Hepatocyte (in vitro differentiated cells): ENCODE measurements around the gene IL1RN. TPM values are rescaled to one million over a fixed set of nuclear protein-coding genes. Genes with fewer than 3 reads are reported as not detected.

Experiments used
- DNase-seq: peaks from one replicate; pipeline ENCODE4 v3.0.0-alpha.2; 2016; ENCODE audit warnings: low spot score
- H2AFZ ChIP-seq: fragments of 200-600 bp; sonication (generic); 2 replicates; pipeline ENCODE4 v1.6.0; 2016; ENCODE audit warnings: antibody characterized with exemption, mild to moderate bottlenecking
- H3K27ac ChIP-seq: fragments of 200-600 bp; sonication (generic); 2 replicates; pipeline ENCODE4 v1.5.1; 2016; ENCODE audit warnings: mild to moderate bottlenecking
- H3K27me3 ChIP-seq: fragments of 200-600 bp; sonication (generic); 2 replicates; pipeline ENCODE4 v1.6.1; 2016
- H3K36me3 ChIP-seq: fragments of 200-600 bp; sonication (generic); replicated peaks from 2 replicates; pipeline ENCODE4 v1.5.1; 2016; ENCODE audit warnings: low read depth; ENCODE audit not compliant: insufficient read depth
- H3K4me1 ChIP-seq: fragments of 200-600 bp; sonication (generic); 2 replicates; pipeline ENCODE4 v1.5.1; 2016; ENCODE audit warnings: mild to moderate bottlenecking, moderate library complexity; ENCODE audit not compliant: insufficient read depth
- H3K4me2 ChIP-seq: fragments of 200-600 bp; sonication (generic); 2 replicates; pipeline ENCODE4 v1.6.0; 2016
- H3K4me3 ChIP-seq: fragments of 200-600 bp; sonication (generic); 2 replicates; pipeline ENCODE4 v1.5.1; 2016; ENCODE audit warnings: mild to moderate bottlenecking
- H3K79me2 ChIP-seq: fragments of 200-600 bp; sonication (generic); 2 replicates; pipeline ENCODE4 v1.6.0; 2017; ENCODE audit warnings: mild to moderate bottlenecking
- H3K9me2 ChIP-seq: fragments of 200-600 bp; sonication (generic); replicated peaks from 2 replicates; pipeline ENCODE4 v1.6.0; 2017; ENCODE audit warnings: mild to moderate bottlenecking; ENCODE audit not compliant: insufficient read depth
- H3K9me3 ChIP-seq: fragments of 200-600 bp; sonication (generic); 2 replicates; pipeline ENCODE4 v1.5.1; 2016; ENCODE audit warnings: low read depth, mild to moderate bottlenecking
- H4K20me1 ChIP-seq: fragments of 200-600 bp; sonication (generic); 2 replicates; pipeline ENCODE4 v1.6.0; 2016; ENCODE audit warnings: mild to moderate bottlenecking; ENCODE audit not compliant: insufficient read depth, poor library complexity, severe bottlenecking
- CTCF ChIP-seq: fragments of 200-600 bp; sonication (generic); IDR thresholded peaks from 2 replicates; pipeline ENCODE4 v1.5.1; 2016; ENCODE audit warnings: antibody characterized with exemption, mild to moderate bottlenecking; ENCODE audit not compliant: poor library complexity
- EZH2 ChIP-seq: fragments of 200-600 bp; sonication (generic); IDR thresholded peaks from 2 replicates; pipeline ENCODE4 v1.6.1; 2016; ENCODE audit warnings: antibody characterized with exemption, mild to moderate bottlenecking, borderline replicate concordance
- EZH2phosphoT487 ChIP-seq: fragments of 200-600 bp; sonication (generic); IDR thresholded peaks from one replicate; pipeline ENCODE4 v1.6.1; 2018; ENCODE audit warnings: antibody characterized with exemption, mild to moderate bottlenecking, low read depth, moderate library complexity; ENCODE audit not compliant: unreplicated experiment, severe bottlenecking
- WGBS: methylation state at CpG from one replicate; pipeline ENCODE4 v1.1.6; 2016; ENCODE audit warnings: low lambda C conversion rate; ENCODE audit errors: missing lambda C conversion rate; 5-methylcytosine and 5-hydroxymethylcytosine counted together
- polyA plus RNA-seq: library from polyadenylated mRNA; unstranded; fragments of >200 nt; fragmentation: Nextera tagmentation; extraction: Ambion mirVana; gene quantifications from 2 replicates; pipeline ENCODE4 v1.2.1, GENCODE V29; 2016
- total RNA-seq: library from RNA; depleted of rRNA; stranded (reverse); fragments of >200 nt; gene quantifications from 2 replicates; pipeline ENCODE4 v1.2.3, GENCODE V29; 2014

The IL1RN gene
- total and polyA plus RNA-seq, 2 experiments from 2014 or later = 3.1 to 7.3 TPM

- Histone ChIP-seq H3K9me2 (no peaks in the 10 kb centered on the region), H2AFZ (no peak overlapping the region), H3K9me3 (no peaks in the 10 kb centered on the region), H3K79me2 (no peaks in the 10 kb centered on the region), H3K4me3 (no peak overlapping the region), H4K20me1 (no peaks in the 10 kb centered on the region), H3K27ac (no peak overlapping the region), H3K27me3 (no peaks in the 10 kb centered on the region), H3K4me2 (no peak overlapping the region), H3K4me1 (no peaks in the 10 kb centered on the region), H3K36me3 (no peaks in the 10 kb centered on the region)
- TF ChIP-seq CTCF (no peak), EZH2phosphoT487 (no peak), EZH2 (no peak)
- DNase-seq = no peak
- 93% methylated on average over 16 of the region's 16 CpGs for WGBS
Observed at GRCh38 chr2:113172721-113173541, 45.5 kb downstream of the IL1RN start.

GRCh38 chr2:113173542-113174375 is 46.4 kb downstream of the IL1RN start, which contains the start of gene PSD4:
Gene PSD4 (plus strand): TSS chr2:113173971. CDS start chr2:113182457, 8,486 bp downstream.
- no peaks in the 10 kb centered on the region for H3K9me3 ChIP-seq
- no peaks in the 10 kb centered on the region for H3K9me2 ChIP-seq
- H3K4me2 ChIP-seq = no peak within 1 kb of the TSS
- no peaks in the 10 kb centered on the region for H3K79me2 ChIP-seq
- H4K20me1 ChIP-seq = no peaks in the 10 kb centered on the region
- H3K4me1 ChIP-seq = no peaks in the 10 kb centered on the region
- 91% methylated on average over 7 of the region's 14 CpGs for WGBS
- H2AFZ ChIP-seq = no peak within 1 kb of the TSS
- H3K4me3 ChIP-seq = no peak within 1 kb of the TSS
- TF ChIP-seq EZH2phosphoT487 (no peak), CTCF (no peak), EZH2 (no peak)
- no peak within 1 kb of the TSS for H3K27ac ChIP-seq
- no peaks in the 10 kb centered on the region for H3K36me3 ChIP-seq
- no peaks in the 10 kb centered on the region for H3K27me3 ChIP-seq
- no peak for DNase-seq

GRCh38 chr2:113174376-113174750 is 47.0 kb downstream of the IL1RN start:
- no peaks in the 10 kb centered on the region for H3K79me2 ChIP-seq
- no peak for DNase-seq
- no peak overlapping the region for H3K27ac ChIP-seq
- no peak overlapping the region for H2AFZ ChIP-seq
- no peaks in the 10 kb centered on the region for H3K4me1 ChIP-seq
- no peak overlapping the region for H3K4me2 ChIP-seq
- TF ChIP-seq CTCF (no peak), EZH2 (no peak), EZH2phosphoT487 (no peak)
- no peaks in the 10 kb centered on the region for H3K27me3 ChIP-seq
- no peaks in the 10 kb centered on the region for H4K20me1 ChIP-seq
- no peak overlapping the region for H3K4me3 ChIP-seq
- WGBS = 81% methylated on average over 3 of the region's 3 CpGs
- no peaks in the 10 kb centered on the region for H3K9me3 ChIP-seq
- no peaks in the 10 kb centered on the region for H3K36me3 ChIP-seq
- H3K9me2 ChIP-seq = no peaks in the 10 kb centered on the region
